HUES6 (cell line): Measurements from ENCODE around the gene DUSP10.

Experiments used
- H3K27ac ChIP-seq: 2 replicates; pipeline ENCODE4 v1.7.0; 2013; ENCODE audit warnings: low read depth, mild to moderate bottlenecking, low read length, inconsistent platforms
- H3K27me3 ChIP-seq: 2 replicates; pipeline ENCODE4 v1.6.1; 2013; ENCODE audit warnings: low read length; ENCODE audit not compliant: control insufficient read depth, insufficient read depth
- H3K36me3 ChIP-seq: 2 replicates; pipeline ENCODE4 v1.6.1; 2013; ENCODE audit warnings: low read length; ENCODE audit not compliant: control insufficient read depth, insufficient read depth
- H3K4me1 ChIP-seq: 2 replicates; pipeline ENCODE4 v1.6.1; 2013; ENCODE audit warnings: low read length; ENCODE audit not compliant: control insufficient read depth, insufficient read depth
- H3K4me3 ChIP-seq: 2 replicates; pipeline ENCODE4 v1.5.1; 2013; ENCODE audit warnings: low read depth, low read length
- H3K9ac ChIP-seq: one replicate; pipeline ENCODE4 v1.6.1; 2013; ENCODE audit warnings: mild to moderate bottlenecking, low read length
- H3K9me3 ChIP-seq: 2 replicates; pipeline ENCODE4 v1.6.1; 2013; ENCODE audit warnings: low read depth, low read length; ENCODE audit not compliant: control insufficient read depth, insufficient read depth

The DUSP10 gene

DNA sequence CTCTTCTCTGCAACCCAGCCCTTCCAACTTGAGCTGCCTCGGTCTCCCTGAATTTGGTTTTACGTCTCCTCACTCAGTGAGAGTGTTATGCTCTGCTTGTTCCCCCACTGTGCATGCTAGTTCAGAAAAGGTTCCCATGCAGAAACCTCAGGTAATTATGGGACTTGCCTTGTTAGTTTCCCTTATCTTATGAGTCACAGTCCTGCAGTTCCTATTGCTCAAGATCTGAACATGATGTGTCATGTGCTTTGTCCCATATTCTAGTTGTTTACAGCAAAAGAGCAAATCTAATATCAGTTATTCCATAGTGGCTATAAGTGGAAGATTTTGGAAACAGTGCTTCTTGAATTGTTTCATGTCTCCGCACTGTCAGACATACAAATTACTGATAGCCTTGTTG is 74.4 kb downstream of the DUSP10 start:
- Histone ChIP-seq H3K9me3 (no peaks in the 10 kb centered on the region), H3K9ac (no peak overlapping the region), H3K36me3 (no peaks in the 10 kb centered on the region), H3K27me3 (no peaks in the 10 kb centered on the region), H3K4me3 (no peak overlapping the region), H3K4me1 (peaks cover 10% of the 10 kb centered on the region), H3K27ac (no peak overlapping the region)

DNA sequence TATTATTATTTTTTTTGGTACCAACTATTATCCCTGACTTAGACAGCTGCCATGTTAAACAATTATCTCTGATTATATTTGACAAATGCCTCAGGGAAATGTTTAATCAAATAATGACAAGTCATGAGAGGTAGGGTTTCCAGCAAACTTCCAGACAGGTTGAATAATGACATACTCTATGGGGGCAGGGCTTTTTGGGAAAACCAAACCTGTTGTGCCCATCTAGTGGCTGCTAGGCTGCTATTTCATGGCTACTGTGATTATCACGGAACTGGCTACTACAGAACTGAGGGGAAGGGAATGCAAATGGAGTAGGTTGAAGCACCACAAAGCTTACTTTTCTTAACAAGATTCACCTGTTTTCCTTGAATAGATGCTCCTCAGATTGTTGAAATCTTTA is 77.6 kb downstream of the DUSP10 start:
- Histone ChIP-seq H3K4me3 (no peak overlapping the region), H3K9ac (no peak overlapping the region)

DNA sequence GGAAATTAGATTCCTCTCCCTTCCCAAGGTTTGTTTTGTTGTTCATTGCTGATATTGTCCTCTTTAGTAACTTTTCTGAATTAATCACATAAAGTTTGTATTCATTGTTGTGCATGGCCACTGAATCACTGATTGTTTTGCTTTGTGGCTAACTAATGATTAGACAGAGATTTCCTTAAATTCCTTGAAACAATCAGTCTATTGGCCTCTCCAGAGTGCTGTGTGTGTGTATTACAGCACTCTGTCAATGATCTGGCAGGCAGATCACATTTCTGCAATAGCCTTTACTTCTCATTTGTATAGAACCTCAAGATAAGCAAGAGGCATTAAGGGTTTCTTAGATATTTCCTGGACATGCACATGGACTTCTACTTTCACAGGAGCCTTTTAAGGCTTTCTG is 78.6 kb downstream of the DUSP10 start:
- H3K36me3 ChIP-seq, result no peaks in the 10 kb centered on the region
- H3K4me1 ChIP-seq, result peaks cover 10% of the 10 kb centered on the region
- H3K4me3 ChIP-seq, result no peak overlapping the region
- no peaks in the 10 kb centered on the region for H3K9me3 ChIP-seq
- H3K27me3 ChIP-seq, result no peaks in the 10 kb centered on the region
- H3K27ac ChIP-seq, result no peak overlapping the region
- no peak overlapping the region for H3K9ac ChIP-seq

More for the DNA sequence above, 77.6 kb downstream of the DUSP10 start:
- Histone ChIP-seq H3K27me3 (no peaks in the 10 kb centered on the region), H3K4me1 (peaks cover 10% of the 10 kb centered on the region), H3K36me3 (no peaks in the 10 kb centered on the region), H3K9me3 (no peaks in the 10 kb centered on the region), H3K27ac (no peak overlapping the region)

DNA sequence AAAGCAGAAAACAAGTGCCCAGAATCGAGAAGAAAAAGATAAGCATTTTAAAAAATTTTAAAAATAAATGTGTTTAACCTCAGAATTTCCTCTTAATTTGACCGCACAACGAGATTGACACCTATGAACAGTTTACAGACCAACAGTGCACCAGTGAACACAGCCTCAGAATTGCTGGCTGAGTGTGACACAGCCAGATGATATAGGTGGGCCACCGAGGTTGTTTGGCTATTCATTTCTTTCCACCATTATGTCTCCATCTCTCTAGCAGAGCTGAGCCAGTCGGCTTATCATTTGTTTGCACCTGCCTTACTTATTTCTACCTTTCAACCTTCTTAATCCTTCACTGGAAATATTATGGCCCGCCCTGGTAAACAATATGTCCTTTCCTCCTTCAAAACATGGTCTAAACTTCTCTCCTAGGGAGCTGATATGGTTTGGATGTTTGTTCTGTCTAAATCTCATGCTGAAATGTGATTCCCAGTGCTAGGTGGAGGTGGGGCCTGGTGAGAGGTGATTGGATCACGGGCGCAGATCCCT is 86.1 kb downstream of the DUSP10 start:
- Histone ChIP-seq H3K4me1 (no peaks in the 10 kb centered on the region), H3K9ac (no peak overlapping the region), H3K27me3 (no peaks in the 10 kb centered on the region), H3K27ac (no peak overlapping the region), H3K4me3 (no peak overlapping the region), H3K36me3 (no peaks in the 10 kb centered on the region), H3K9me3 (no peaks in the 10 kb centered on the region)
